Measurements from ENCODE around the gene TAS2R38. TPM values are rescaled to one million over a fixed set of nuclear protein-coding genes. Genes with fewer than 3 reads are reported as not detected.
"Not testable (repeated sequence)": the region's sequence is repeated elsewhere in the genome, so short reads cannot be mapped to it uniquely, and the experiment has no call there.

The TAS2R38 gene
- not detected in 2 replicates for total RNA-seq

GRCh38 chr7:141973673-141974072 is at the start of gene TAS2R38:
Gene TAS2R38, minus strand, starts transcription at chr7:141973773. Its CDS starts 84 bp downstream, at chr7:141973689.
- no peak for DNase-seq (ENCODE audit: low read depth, low spot score)

- DNase-seq (ENCODE audit: low read depth, low spot score): no peak
Observed at GRCh38 chr7:142018154-142018553, 44.6 kb upstream of the TAS2R38 start.

GRCh38 chr7:142017451-142017850 is 43.9 kb upstream of the TAS2R38 start:
- DNase-seq (ENCODE audit: low read depth, low spot score): no peak

GRCh38 chr7:142012825-142013511 is 39.4 kb upstream of the TAS2R38 start:
- DNase-seq (ENCODE audit: low read depth, low spot score): no peak

- no peak for DNase-seq (ENCODE audit: low read depth, low spot score)
Observed at GRCh38 chr7:142010952-142011548, 37.5 kb upstream of the TAS2R38 start.

- DNase-seq (ENCODE audit: low read depth, low spot score): no peak
Observed at GRCh38 chr7:142009187-142009586, 35.6 kb upstream of the TAS2R38 start.

- no peak for DNase-seq (ENCODE audit: low read depth, low spot score)
Observed at GRCh38 chr7:142006577-142006976, 33.0 kb upstream of the TAS2R38 start.

GRCh38 chr7:142002179-142002578 is 28.6 kb upstream of the TAS2R38 start:
- no peak for DNase-seq (ENCODE audit: low read depth, low spot score)

GRCh38 chr7:142001163-142001874 is 27.7 kb upstream of the TAS2R38 start:
- no peak for DNase-seq (ENCODE audit: low read depth, low spot score)

- no peak for DNase-seq (ENCODE audit: low read depth, low spot score)
Observed at GRCh38 chr7:142000244-142000643, 26.7 kb upstream of the TAS2R38 start.

- DNase-seq (ENCODE audit: low read depth, low spot score): no peak
Observed at GRCh38 chr7:141999058-141999623, 25.6 kb upstream of the TAS2R38 start.

- DNase-seq (ENCODE audit: low read depth, low spot score): no peak
Observed at GRCh38 chr7:141993354-141993753, 19.8 kb upstream of the TAS2R38 start.

- DNase-seq (ENCODE audit: low read depth, low spot score): no peak
Observed at GRCh38 chr7:141992688-141993087, 19.1 kb upstream of the TAS2R38 start.

GRCh38 chr7:141992156-141992555 is 18.6 kb upstream of the TAS2R38 start:
- no peak for DNase-seq (ENCODE audit: low read depth, low spot score)

GRCh38 chr7:141991140-141991539 is 17.6 kb upstream of the TAS2R38 start:
- DNase-seq (ENCODE audit: low read depth, low spot score): no peak

GRCh38 chr7:141990011-141990725 is 16.6 kb upstream of the TAS2R38 start:
- no peak for DNase-seq (ENCODE audit: low read depth, low spot score)

GRCh38 chr7:141987803-141988202 is 14.2 kb upstream of the TAS2R38 start:
- DNase-seq (ENCODE audit: low read depth, low spot score): not testable (repeated sequence)

- no peak for DNase-seq (ENCODE audit: low read depth, low spot score)
Observed at GRCh38 chr7:141986923-141987322, 13.3 kb upstream of the TAS2R38 start.

GRCh38 chr7:141985926-141986325 is 12.4 kb upstream of the TAS2R38 start:
- not testable (repeated sequence) for DNase-seq (ENCODE audit: low read depth, low spot score)

GRCh38 chr7:141979568-141979967 is 6.0 kb upstream of the TAS2R38 start:
- no peak for DNase-seq (ENCODE audit: low read depth, low spot score)

GRCh38 chr7:141978351-141978750 is 4.8 kb upstream of the TAS2R38 start:
- DNase-seq (ENCODE audit: low read depth, low spot score): no peak
